Uterus (tissue), 4 donors: ENCODE data around the gene BAD. TPM values are rescaled to one million over a fixed set of nuclear protein-coding genes. Genes with fewer than 3 reads are reported as not detected.
"Not testable (repeated sequence)": the region's sequence is repeated elsewhere in the genome, so short reads cannot be mapped to it uniquely, and the experiment has no call there.

Source experiments
- DNase-seq, 2 donors: peaks; one replicate each; pipeline ENCODE4 v3.0.0-alpha.2; 2019 to 2020
- H3K27ac ChIP-seq, 2 donors: fragments of 200-600 bp; sonication (generic); 1 replicate in 1 of 2; 2 replicates in 1 of 2; pipeline ENCODE4 v1.5.1; 2016 to 2018
- H3K27me3 ChIP-seq, 2 donors: fragments of 200-600 bp; sonication (generic); one replicate each; pipeline ENCODE4 v1.5.1; 2018 to 2019; ENCODE audit warnings: control low read depth in 1 of 2
- H3K36me3 ChIP-seq, 2 donors: fragments of 200-600 bp; sonication (generic); one replicate each; pipeline ENCODE4 v1.5.1; 2019; ENCODE audit warnings: control low read depth in 1 of 2
- H3K4me1 ChIP-seq, 2 donors: fragments of 200-600 bp; sonication (generic); one replicate each; pipeline ENCODE4 v1.5.1; 2018 to 2019; ENCODE audit warnings: control low read depth in 1 of 2
- H3K4me3 ChIP-seq, 2 donors: fragments of 200-600 bp; sonication (generic); 1 replicate in 1 of 2; 2 replicates in 1 of 2; pipeline ENCODE4 v1.5.1; 2018 to 2019; ENCODE audit warnings: mild to moderate bottlenecking in 1 of 2
- H3K9me3 ChIP-seq, 2 donors: fragments of 200-600 bp; sonication (generic); one replicate each; pipeline ENCODE4 v1.5.1; 2019; ENCODE audit warnings: control low read depth in 1 of 2
- POLR2A ChIP-seq, 2 donors: fragments of 450-650 bp; IDR thresholded peaks; one replicate each; pipeline ENCODE4 v1.6.1; 2016; ENCODE audit warnings: antibody characterized with exemption in 2 of 2, mild to moderate bottlenecking in 1 of 2, moderate library complexity in 1 of 2
- intact Hi-C: fragments of 100-400 bp; cut with DNase I; formaldehyde crosslinking; loops from one replicate; pipeline ENCODE4 v1.15.1; 2023; ENCODE audit warnings: low total_unique reads
- total RNA-seq, 4 donors: library from RNA; depleted of rRNA in 3 of 4; stranded (reverse); fragments of >200 nt in 3 of 4; gene quantifications; one replicate each; pipeline versions ENCODE4 v1.1.0 to v1.2.4, GENCODE V29; 2014 to 2023
- TF ChIP-seq, protein P1 (sequence below), 4 experiments: fragments of 200-600 bp in 2 of 4; fragments of 450-650 bp in 2 of 4; sonication (generic) in 2 of 4; IDR thresholded peaks; one replicate each; pipeline ENCODE4 v1.5.1; 2016 to 2019; ENCODE audit warnings: antibody characterized with exemption in 4 of 4, mild to moderate bottlenecking in 2 of 4, moderate library complexity in 1 of 4
- donor health status: DM: yes; HTN: yes; CAD: no.

BAD gene
- total RNA-seq, 4 donors from 2014 or later: 54.8 to 72.9 (median 62.0) TPM

DNA sequence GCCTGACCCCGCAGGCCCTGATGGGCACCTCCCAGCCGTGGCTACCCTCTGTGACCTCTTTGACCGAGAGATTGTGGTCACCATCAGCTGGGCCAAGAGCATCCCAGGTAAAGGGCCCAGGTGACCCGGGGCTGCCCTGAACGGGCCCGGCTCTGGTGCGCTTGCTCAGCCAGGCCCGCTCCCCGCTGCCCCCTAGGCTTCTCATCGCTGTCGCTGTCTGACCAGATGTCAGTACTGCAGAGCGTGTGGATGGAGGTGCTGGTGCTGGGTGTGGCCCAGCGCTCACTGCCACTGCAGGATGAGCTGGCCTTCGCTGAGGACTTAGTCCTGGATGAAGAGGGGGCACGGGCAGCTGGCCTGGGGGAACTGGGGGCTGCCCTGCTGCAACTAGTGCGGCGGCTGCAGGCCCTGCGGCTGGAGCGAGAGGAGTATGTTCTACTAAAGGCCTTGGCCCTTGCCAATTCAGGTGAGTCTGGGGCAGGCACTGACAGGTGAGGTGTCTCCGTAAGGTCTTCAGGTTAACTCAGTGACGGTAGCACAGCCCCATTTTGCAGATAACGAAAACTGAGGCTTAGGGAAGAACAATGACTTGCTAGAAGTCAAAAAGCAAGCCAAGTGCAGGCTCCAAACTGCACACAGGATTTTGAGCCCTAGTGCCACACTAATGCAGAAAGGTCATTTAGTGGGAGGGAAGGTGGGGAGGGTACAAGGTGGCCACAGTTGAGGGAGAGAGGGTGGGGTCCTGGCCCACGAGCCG is 30.5 kb upstream of the BAD start:
- Histone ChIP-seq H3K36me3 (no peaks in the 10 kb centered on the region), H3K9me3 (no peaks in the 10 kb centered on the region), H3K27ac (no peak overlapping the region), H3K27me3 (no peaks in the 10 kb centered on the region), H3K4me3 (no peak overlapping the region), H3K4me1 (no peaks in the 10 kb centered on the region)
- DNase-seq: no peak
- no peak for TF ChIP-seq POLR2A (IDR thresholded peaks at IDR 0.05)
- TF ChIP-seq, protein P1, sequence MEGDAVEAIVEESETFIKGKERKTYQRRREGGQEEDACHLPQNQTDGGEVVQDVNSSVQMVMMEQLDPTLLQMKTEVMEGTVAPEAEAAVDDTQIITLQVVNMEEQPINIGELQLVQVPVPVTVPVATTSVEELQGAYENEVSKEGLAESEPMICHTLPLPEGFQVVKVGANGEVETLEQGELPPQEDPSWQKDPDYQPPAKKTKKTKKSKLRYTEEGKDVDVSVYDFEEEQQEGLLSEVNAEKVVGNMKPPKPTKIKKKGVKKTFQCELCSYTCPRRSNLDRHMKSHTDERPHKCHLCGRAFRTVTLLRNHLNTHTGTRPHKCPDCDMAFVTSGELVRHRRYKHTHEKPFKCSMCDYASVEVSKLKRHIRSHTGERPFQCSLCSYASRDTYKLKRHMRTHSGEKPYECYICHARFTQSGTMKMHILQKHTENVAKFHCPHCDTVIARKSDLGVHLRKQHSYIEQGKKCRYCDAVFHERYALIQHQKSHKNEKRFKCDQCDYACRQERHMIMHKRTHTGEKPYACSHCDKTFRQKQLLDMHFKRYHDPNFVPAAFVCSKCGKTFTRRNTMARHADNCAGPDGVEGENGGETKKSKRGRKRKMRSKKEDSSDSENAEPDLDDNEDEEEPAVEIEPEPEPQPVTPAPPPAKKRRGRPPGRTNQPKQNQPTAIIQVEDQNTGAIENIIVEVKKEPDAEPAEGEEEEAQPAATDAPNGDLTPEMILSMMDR (IDR thresholded peaks at IDR 0.05): no peak
- intact Hi-C loops: no loop called here

- Histone ChIP-seq H3K27me3 (no peaks in the 10 kb centered on the region), H3K4me3 (no peak overlapping the region), H3K27ac (peak overlapping the region; percentile 37 to 47), H3K9me3 (no peaks in the 10 kb centered on the region), H3K36me3 (no peaks in the 10 kb centered on the region), H3K4me1 (no peaks in the 10 kb centered on the region)
- TF ChIP-seq POLR2A (IDR thresholded peaks at IDR 0.05): no peak
- TF ChIP-seq, protein P1 (IDR thresholded peaks at IDR 0.05): no peak
- DNase-seq: no peak
- intact Hi-C loops: no loop called here
Measured at GRCh38 chr11:64314146-64314804, 29.8 kb upstream of the BAD start.

- DNase-seq: no peak
- Histone ChIP-seq H3K27me3 (no peaks in the 10 kb centered on the region), H3K36me3 (no peaks in the 10 kb centered on the region), H3K9me3 (no peaks in the 10 kb centered on the region), H3K4me3 (no peak overlapping the region), H3K4me1 (no peaks in the 10 kb centered on the region), H3K27ac (peak overlapping the region; percentile 37 to 47)
- TF ChIP-seq, protein P1 (IDR thresholded peaks at IDR 0.05): no peak
- TF ChIP-seq POLR2A (IDR thresholded peaks at IDR 0.05): no peak
- intact Hi-C loops: no loop called here
Measured at GRCh38 chr11:64313491-64314145, 29.2 kb upstream of the BAD start.

GRCh38 chr11:64312947-64313346 is 28.5 kb upstream of the BAD start:
- Histone ChIP-seq H3K27me3 (no peaks in the 10 kb centered on the region), H3K9me3 (no peaks in the 10 kb centered on the region), H3K4me3 (no peak overlapping the region), H3K27ac (no peak overlapping the region), H3K36me3 (no peaks in the 10 kb centered on the region), H3K4me1 (no peaks in the 10 kb centered on the region)
- no peak for DNase-seq
- TF ChIP-seq, protein P1 (IDR thresholded peaks at IDR 0.05): no peak
- no peak for TF ChIP-seq POLR2A (IDR thresholded peaks at IDR 0.05)
- intact Hi-C loops: no loop called here

GRCh38 chr11:64307795-64308194 is 23.3 kb upstream of the BAD start:
- peaks cover 0 to 12% of the 10 kb centered on the region in 2 donors for H3K4me1 ChIP-seq
- H3K27ac ChIP-seq, intact Hi-C loops, H3K9me3 ChIP-seq, H3K4me3 ChIP-seq, H3K36me3 ChIP-seq, H3K27me3 ChIP-seq, DNase-seq: not testable (repeated sequence)
